HG03558 (cell line): ENCODE results near the gene ANKRD6.
"Not testable (repeated sequence)": the region's sequence is repeated elsewhere in the genome, so short reads cannot be mapped to it uniquely, and the experiment has no call there.

Experiments
- ATAC-seq: cut with Tn5 transposase; IDR thresholded peaks from one replicate; pipeline ENCODE4 v1.9.1; 2021; ENCODE audit warnings: moderate number of reproducible peaks; ENCODE audit not compliant: unreplicated experiment; ENCODE audit errors: extremely low read depth

ANKRD6 gene

DNA sequence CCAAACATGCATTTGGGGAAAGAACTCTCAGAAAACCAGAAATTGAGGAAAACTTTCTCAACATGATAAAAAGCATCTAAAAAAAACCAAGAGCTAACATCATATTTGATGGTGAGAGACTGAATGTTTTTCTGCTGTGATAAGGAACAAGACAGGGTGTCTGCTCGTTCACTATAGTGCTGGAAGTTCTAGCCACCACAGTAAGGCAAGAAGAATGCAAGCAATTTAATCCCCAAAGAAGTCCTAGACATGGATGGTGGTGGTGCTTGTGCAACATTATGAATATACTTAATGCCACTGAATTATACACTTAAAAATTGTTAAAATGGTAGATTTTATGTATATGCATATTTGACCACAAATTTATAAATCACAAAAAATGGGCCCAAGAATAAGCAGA, 152.2 kb downstream of the ANKRD6 start:
- no peak for ATAC-seq

DNA sequence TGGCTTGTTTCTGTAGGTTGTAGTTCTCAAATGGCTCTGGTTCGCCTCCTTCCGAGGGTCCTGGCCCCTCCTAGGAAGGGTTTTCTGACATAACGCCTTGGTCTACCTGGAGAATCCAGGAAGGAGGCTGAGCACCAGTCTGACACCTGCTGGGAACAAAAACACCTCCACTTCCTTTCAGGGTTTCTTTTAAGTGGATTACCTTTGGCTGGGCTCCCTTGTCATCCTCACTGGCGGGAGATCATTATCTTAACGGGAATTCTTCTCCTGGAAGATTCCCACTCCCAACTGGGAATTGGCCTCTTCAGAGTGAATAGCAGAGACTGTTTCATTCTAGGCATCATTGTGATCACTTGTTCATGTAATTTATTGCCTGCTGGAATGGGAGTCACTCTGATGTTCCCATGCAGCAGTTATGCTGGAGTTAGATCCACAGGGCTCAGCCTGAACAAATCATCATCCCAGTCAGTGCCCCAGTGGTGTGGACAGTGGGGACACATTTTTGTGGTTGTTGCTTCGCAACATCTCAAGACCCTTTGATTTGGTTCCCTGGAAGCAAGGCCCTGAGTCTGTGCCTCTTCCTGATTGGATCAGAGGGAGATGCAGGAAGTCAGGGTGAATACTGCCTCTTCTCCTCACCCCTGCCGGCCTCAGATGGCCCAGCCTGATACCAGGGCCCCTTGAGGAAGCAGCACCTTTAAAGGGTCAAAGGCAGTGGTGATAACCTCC, 156.5 kb downstream of the ANKRD6 start:
- no peak for ATAC-seq

DNA sequence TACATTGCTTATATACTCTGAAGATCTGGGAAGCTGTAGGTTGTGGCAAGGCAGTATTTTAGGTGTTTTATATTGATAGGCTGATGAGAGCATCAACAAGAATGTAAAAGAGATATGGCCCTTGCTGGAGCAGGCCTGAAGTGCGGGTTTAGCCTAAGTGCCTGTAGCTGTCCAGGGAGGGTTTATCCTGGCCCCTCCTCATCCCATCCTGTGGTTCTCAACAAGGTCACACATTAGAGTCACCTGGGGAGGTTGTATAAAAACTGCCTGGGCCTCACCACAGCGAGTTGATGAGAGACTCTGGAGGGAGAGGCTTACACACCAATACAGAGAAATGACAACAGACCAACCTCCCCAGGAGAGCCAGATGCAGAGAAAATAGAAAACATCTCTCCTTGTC, 157.2 kb downstream of the ANKRD6 start:
- no peak for ATAC-seq

DNA sequence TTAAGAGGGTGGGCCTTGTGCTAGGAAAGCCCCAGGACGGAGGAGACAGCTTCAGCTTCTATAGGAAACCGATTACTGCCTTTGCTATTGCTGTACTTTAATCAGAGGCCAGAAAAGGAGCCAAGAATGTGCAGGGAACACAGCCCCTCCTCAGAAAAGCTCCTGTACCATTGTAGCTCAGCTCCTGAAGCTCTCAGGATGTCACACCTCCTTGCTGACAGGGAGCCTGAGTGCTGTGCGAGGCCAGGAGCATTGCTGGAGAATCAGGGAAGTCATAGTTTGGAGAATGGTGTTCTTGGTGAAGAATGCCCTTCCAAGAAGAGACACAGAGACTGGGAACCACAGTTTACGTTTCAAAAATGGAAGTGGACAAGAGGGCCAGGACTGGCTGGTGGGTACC, 158.8 kb downstream of the ANKRD6 start:
- ATAC-seq: no peak

DNA sequence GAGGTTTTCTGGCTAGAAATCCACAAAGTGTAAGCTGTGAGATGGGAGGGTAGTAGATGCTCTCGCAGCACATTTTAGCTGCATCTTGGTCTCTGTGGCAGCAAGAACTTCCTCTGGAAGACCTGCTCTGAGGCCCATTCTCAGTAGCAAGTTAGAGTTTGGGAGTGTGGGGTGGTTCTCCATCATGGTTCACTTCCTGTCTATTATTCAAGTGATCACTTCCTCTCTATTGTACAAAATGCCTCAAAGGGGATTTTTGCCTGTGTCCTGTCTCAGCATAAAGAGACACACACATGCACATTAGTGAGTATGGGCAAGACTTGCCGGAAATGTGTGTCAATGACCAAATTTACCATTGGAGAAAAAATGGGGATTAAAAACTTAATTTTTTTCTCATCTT, 163.1 kb downstream of the ANKRD6 start:
- ATAC-seq: peak; percentile 75

DNA sequence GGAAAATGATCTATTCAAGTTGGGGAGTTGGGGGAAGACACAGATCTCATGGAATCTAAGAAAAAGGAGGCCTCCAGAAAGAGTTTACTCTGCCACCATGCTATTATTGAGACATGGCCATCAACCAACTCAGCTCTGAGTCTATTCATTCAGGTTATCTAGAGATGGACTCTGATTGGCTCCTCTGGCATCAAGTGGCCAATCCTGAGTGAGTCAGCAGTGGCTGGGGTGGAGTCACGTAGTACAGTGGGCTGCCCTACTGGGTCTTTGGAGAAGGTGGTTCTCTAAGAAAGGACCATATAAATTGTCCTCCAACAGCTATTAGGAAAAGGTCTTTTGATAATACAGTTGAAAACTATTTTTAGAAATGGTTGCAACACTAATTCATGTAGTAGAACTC, 163.5 kb downstream of the ANKRD6 start:
- ATAC-seq: no peak

DNA sequence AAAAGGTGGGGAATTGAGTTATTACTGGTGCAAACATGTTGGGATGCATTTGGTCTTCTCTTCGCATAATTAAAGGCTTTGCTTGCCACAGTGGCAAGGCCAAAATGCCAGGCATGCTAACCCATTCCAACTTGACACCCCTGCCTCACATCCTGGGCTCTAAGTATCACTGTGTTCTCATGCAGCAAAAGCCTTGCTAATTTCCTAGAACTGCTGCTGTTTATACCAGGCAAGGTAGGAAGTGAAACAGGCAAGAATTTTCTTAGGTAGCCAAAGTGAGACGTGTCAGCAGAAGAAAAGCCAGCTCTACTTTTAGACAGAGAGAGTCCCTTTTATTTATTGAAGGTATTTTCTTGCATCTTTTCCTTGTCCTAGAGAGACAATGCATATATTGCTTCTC, 164.4 kb downstream of the ANKRD6 start:
- ATAC-seq: no peak

DNA sequence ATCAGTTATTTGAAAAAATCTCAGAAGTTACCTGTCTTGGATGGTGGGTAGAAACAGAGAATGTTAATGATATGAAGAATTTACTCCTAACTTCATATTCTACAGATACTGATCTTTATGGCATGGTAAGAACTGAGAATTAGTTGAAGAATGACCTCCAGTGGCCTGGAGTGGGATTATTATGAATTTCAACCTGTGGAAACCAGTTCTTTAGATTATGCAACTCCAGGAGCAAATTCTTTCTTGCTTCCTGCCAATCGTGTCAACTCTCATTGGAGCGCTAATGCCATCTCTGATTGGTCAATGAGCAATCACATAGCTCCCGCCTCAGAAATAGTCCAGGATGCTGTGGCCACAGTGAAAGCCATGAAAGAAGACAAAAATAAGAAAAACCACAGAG, 165.0 kb downstream of the ANKRD6 start:
- ATAC-seq: no peak

DNA sequence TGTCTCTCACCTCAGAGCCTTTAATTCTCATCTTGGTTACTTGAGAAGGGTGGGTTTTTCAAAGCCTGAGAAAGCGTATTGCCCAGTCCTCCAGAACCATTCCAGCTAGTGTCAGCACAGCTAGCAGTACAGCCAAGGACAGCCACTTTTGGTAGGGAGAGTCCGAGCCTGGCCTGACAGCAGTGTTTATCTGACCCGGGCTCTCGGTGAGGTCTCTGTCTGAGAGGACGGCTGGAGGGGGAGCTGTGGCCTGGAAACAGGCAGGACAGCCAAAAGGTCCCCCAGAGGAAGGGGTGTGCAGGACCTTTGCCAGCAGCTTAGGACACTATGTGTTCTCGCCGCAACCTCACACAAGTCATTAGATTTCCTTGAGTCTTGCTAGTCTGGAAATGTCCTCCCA, 166.8 kb downstream of the ANKRD6 start:
- no peak for ATAC-seq

DNA sequence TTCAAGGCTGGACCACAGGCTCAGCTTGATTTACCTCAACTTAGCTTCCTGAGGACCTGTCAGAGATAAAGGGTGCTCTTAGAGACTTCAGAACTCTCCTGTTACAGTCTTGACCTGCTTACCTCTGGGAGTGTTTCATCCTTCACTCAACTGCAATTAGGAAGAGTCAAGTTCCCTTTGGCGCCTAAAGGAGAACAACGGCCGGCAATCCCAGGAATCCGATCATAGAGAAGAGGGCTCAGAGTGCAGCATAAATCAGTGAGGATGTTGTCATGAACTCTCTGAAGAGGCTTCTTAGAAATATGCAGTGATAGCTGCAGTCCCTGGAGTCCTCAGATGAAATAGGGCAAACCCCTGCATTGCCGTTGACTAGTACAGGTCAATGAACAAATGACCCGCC, 169.2 kb downstream of the ANKRD6 start:
- ATAC-seq: no peak

DNA sequence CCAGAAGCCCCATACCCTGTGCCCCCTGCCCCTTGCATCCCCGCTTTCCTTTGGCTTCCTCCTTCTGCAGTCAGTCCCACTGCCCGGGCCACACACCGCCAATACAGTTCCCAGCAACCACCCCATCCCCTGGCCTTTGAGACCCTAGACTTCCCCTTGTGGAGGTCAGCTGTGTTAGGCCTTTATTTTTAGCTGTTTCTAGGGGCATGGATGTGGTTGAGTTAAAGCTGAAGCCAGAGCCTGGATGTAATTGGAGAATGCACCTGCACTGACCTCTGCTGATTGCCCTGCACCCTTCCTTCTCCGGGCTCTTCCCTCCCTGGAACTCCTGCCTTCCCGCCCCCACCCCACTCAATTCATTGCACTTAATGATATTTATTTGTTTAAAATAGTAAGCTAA, 171.7 kb downstream of the ANKRD6 start:
- no peak for ATAC-seq

DNA sequence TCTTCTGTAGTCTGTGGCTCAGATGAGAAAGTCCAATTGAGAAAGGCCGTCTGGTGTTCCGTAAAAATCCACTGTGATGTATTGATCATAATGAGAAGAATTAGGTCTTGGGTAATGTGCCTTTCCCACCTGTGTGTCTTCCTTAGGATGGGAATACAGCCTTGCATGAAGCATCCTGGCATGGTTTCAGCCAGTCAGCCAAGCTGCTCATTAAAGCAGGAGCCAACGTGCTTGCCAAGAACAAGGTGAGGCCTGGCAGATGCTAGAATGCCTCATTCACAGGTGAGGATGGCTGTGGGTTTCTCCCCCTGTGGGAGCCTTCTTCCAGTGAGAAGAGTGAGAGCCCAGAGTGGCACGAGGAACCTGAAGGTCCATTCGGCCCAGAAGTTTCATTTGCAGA, 172.9 kb downstream of the ANKRD6 start:
- ATAC-seq: no peak

DNA sequence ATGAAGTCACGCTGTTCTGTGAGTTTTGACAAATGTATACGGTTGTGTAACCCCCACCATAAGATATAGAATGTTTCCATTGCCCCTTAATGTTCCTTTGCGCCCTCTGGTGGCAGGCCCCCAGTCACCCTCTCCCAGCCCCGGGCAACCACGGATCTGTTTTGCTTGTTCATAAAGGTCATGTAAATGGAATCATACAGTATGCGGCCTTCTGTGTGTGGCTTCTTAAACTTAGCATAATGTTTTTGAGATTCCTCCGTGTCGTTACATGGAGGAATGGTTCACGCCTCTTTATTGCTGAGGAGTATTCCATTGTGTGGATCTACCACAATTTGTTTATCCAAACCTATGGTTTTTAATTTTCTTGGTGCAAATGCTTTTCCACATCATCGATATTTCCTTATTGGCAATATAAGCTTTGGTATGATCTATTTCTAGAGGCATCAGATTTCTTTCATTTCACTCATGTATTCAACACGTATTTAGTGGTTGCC, 177.2 kb downstream of the ANKRD6 start:
- no peak for ATAC-seq

DNA sequence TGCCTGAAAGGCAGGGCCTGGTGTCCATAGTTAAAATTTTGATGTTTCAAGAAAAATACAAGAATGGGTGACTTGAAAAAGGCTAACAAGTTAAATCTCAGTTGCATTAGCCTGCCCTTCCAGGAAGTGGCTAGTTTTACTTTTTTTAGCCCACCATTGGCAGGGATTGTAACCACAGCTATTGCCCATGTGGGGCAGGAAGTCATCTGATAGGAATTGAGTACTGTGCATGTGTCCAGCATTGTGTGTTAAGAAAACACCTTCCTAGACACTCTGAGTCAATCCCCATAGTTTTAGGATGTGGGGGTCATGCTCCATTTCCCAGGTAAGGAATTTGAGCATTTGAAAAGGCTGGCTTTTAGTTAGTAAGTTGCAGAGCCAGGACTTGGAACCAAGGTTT, 178.7 kb downstream of the ANKRD6 start:
- no peak for ATAC-seq

DNA sequence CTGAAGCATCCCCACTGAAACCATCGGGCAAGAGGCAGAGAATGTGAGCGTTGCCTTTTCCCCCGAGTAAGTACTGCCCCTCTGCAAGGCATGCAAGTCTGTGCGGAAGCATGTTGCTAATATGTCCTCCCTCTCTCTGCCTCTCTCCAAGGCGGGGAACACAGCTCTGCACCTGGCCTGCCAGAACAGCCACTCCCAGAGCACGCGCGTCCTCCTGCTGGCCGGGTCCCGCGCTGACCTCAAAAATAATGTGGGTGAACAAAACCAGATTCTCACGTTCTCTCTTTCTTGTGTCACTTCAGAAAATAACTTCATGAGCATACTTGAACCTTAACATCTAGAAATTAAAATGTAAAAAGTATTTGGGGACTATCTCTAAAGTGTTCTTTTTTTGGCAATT, 179.2 kb downstream of the ANKRD6 start:
- ATAC-seq: no peak

DNA sequence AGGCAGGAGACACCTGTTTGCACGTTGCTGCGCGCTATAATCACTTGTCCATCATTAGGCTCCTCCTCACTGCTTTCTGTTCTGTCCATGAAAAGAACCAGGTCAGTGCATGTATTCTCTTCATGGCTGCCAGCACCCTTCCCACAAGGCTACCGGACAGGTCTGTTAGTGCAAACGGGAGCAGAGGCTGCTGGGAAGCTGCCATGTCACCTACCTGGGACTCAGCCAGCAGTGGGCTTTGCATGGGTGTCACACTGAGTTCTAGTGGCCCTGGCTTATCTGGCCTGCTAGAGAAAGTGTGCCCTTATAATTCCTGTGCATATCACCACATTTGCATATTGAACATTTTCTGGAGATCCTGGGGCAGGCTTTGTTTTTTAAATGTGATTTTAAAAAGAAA, 180.8 kb downstream of the ANKRD6 start:
- no peak for ATAC-seq

DNA sequence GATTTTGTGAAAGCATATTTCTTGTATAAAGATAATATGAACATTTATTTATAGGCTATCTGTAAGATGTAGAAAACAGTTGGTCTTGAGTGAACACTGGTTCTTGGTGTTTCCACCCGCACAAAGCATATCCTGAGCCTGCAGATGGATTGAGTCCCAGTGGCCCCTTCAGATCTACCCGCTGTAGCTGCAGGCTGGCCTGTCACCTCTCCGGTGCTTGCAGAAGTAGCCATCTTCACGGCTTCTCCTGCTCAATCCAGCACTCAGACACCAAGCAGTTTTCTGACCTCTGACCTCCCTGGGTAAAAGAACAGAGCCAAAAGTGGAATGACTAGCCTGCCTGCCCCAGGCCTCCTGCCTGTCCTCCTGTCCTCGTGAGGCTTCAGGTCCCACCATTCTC, 182.9 kb downstream of the ANKRD6 start:
- ATAC-seq: no peak

DNA sequence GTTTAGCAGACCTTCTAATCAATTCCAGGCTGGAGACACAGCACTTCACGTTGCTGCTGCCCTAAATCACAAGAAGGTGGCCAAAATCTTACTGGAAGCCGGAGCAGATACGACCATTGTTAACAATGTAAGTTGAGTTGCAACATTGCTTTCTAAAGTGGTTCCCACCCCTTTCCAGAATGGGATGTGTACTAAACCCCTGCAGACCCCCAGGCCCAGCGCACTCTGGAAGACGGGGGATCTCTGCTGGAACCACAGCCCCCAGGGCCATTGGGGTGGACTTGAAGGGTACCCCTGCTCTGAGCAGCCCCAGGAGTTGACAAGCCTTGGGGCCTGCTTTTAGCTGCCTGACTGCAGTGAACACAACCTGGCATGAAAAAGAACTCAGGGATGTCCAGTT, 183.6 kb downstream of the ANKRD6 start:
- ATAC-seq: no peak

DNA sequence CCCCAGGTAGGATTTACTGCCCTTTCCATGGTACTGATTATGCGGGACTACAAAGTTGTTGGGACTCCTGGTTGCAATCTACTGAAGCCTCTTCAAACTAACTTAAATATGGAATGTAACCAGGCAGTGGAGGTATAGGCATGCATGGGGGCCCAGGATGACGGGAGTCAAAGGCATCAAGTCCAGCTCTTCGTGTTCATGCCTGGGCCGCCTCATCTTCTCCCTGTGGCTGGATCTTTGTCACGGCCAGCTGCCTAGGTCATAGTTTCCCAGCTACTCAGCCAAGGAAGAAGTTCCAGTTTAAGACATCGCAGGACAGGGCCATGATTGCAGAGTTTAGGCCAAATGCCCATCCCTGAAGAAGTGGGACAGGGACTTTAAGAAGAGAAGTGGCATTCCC, 185.1 kb downstream of the ANKRD6 start:
- no peak for ATAC-seq

DNA sequence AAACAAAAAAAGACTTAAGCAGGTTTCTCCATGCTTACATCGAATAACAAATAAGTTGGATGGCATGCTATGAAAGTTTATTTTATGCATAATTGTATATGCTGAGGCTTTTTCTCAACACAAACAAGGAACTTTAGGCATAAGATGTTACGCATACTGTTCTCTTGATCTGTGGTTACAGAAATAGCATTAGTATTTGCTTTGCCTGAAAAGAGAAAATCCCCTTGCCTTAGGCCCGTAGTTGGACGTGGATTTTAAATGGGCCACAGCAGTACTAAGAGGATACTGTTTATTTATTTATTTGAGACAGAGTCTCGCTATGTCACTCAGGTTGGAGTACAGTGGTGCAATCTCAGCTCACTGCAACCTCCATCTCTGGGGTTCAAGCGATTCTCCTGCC, 186.6 kb downstream of the ANKRD6 start:
- no peak for ATAC-seq

DNA sequence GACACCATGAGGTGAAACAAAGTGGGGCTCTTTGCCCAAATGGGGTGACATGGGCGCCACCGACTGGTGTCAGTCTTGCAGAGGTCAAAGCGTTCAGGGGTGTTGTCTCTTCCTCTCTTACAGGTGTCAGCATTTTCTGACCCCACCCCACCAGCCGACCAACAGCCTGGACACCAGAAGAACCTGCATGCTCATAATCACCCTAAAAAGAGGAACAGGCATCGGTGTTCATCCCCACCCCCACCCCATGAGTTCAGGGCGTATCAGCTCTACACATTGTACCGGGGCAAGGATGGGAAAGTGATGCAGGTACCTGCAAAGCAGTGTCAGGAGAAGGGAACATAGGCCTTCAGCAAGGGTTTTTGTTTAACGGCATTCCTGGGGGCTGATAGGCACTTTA, 190.8 kb downstream of the ANKRD6 start:
- no peak for ATAC-seq

DNA sequence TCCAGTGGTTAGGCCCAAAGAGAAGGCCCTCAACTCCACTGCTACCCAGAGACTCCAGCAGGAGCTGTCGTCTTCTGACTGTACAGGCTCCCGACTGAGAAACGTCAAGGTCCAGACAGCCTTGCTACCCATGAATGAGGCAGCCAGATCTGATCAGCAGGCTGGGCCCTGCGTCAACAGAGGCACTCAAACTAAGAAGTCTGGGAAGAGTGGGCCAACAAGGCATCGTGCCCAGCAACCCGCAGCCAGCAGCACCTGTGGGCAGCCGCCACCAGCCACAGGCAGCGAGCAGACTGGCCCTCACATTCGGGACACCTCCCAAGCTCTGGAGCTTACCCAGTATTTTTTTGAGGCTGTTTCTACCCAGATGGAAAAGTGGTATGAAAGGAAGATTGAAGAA, 197.5 kb downstream of the ANKRD6 start:
- ATAC-seq: no peak

DNA sequence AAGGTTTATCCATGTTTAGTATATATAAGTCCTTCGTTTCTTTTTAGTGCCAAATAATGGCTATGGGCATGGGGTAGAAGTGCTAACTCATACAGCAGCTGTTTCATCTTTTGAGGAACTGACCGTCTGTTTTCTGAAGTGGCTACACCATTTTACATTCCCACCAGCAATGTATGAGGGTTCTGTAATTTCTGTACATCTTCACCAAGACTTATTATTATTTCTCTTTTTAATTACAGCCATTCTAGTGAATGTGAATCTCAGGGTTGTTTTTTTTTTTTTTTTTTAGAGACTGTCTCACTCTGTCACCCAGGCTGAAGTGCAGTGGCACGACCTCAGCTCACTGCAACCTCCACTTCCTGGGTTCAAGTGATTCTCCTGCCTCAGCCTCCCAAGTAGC, 203.5 kb downstream of the ANKRD6 start:
- not testable (repeated sequence) for ATAC-seq
